Ovary (tissue), 3 donors: ENCODE measurements around the gene ZMYND8.
"Not testable (repeated sequence)": the region's sequence is repeated elsewhere in the genome, so short reads cannot be mapped to it uniquely, and the experiment has no call there.

Source experiments
- CTCF ChIP-seq, 3 donors: fragments of 450-650 bp in 2 of 3; fragments of 200-600 bp in 1 of 3; IDR thresholded peaks; one replicate each; pipeline versions ENCODE4 v1.5.1 to v1.8.0; 2016 to 2022; ENCODE audit warnings: antibody characterized with exemption in 3 of 3, mild to moderate bottlenecking in 1 of 3
- POLR2A ChIP-seq: fragments of 450-650 bp; IDR thresholded peaks from one replicate; pipeline ENCODE4 v1.6.1; 2017; ENCODE audit warnings: antibody characterized with exemption, mild to moderate bottlenecking, moderate library complexity
- donor health status: DM: no; HTN: no; CAD: no.

DNA sequence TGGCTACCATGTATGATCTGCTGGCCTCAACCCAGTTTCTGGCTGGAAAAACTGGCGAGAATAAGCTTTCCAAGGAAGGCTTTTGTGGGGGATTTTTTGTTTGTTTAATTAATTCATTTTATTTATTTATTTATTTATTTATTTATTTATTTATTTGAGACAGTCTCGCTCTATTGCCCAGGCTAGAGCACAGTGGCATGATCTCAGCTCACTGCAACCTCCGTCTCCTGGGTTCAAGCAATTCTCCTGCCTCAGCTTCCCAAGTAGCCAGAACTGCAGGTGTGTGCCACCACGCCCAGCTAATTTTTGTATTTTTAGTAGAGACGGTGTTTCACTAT is 79.0 kb downstream of the ZMYND8 start:
- TF ChIP-seq CTCF (IDR thresholded peaks at IDR 0.05); POLR2A: not testable (repeated sequence)
